Hepatocyte (in vitro differentiated cells): ENCODE data around the gene PACS1. TPM values are rescaled to one million over a fixed set of nuclear protein-coding genes. Genes with fewer than 3 reads are reported as not detected.

Experiments used
- DNase-seq: peaks from one replicate; pipeline ENCODE4 v3.0.0-alpha.2; 2016; ENCODE audit warnings: low spot score
- H2AFZ ChIP-seq: fragments of 200-600 bp; sonication (generic); 2 replicates; pipeline ENCODE4 v1.6.0; 2016; ENCODE audit warnings: antibody characterized with exemption, mild to moderate bottlenecking
- H3K27ac ChIP-seq: fragments of 200-600 bp; sonication (generic); 2 replicates; pipeline ENCODE4 v1.5.1; 2016; ENCODE audit warnings: mild to moderate bottlenecking
- H3K27me3 ChIP-seq: fragments of 200-600 bp; sonication (generic); 2 replicates; pipeline ENCODE4 v1.6.1; 2016
- H3K36me3 ChIP-seq: fragments of 200-600 bp; sonication (generic); replicated peaks from 2 replicates; pipeline ENCODE4 v1.5.1; 2016; ENCODE audit warnings: low read depth; ENCODE audit not compliant: insufficient read depth
- H3K4me1 ChIP-seq: fragments of 200-600 bp; sonication (generic); 2 replicates; pipeline ENCODE4 v1.5.1; 2016; ENCODE audit warnings: mild to moderate bottlenecking, moderate library complexity; ENCODE audit not compliant: insufficient read depth
- H3K4me2 ChIP-seq: fragments of 200-600 bp; sonication (generic); 2 replicates; pipeline ENCODE4 v1.6.0; 2016
- H3K4me3 ChIP-seq: fragments of 200-600 bp; sonication (generic); 2 replicates; pipeline ENCODE4 v1.5.1; 2016; ENCODE audit warnings: mild to moderate bottlenecking
- H3K79me2 ChIP-seq: fragments of 200-600 bp; sonication (generic); 2 replicates; pipeline ENCODE4 v1.6.0; 2017; ENCODE audit warnings: mild to moderate bottlenecking
- H3K9me2 ChIP-seq: fragments of 200-600 bp; sonication (generic); replicated peaks from 2 replicates; pipeline ENCODE4 v1.6.0; 2017; ENCODE audit warnings: mild to moderate bottlenecking; ENCODE audit not compliant: insufficient read depth
- H3K9me3 ChIP-seq: fragments of 200-600 bp; sonication (generic); 2 replicates; pipeline ENCODE4 v1.5.1; 2016; ENCODE audit warnings: low read depth, mild to moderate bottlenecking
- H4K20me1 ChIP-seq: fragments of 200-600 bp; sonication (generic); 2 replicates; pipeline ENCODE4 v1.6.0; 2016; ENCODE audit warnings: mild to moderate bottlenecking; ENCODE audit not compliant: insufficient read depth, poor library complexity, severe bottlenecking
- CTCF ChIP-seq: fragments of 200-600 bp; sonication (generic); IDR thresholded peaks from 2 replicates; pipeline ENCODE4 v1.5.1; 2016; ENCODE audit warnings: antibody characterized with exemption, mild to moderate bottlenecking; ENCODE audit not compliant: poor library complexity
- EZH2 ChIP-seq: fragments of 200-600 bp; sonication (generic); IDR thresholded peaks from 2 replicates; pipeline ENCODE4 v1.6.1; 2016; ENCODE audit warnings: antibody characterized with exemption, mild to moderate bottlenecking, borderline replicate concordance
- EZH2phosphoT487 ChIP-seq: fragments of 200-600 bp; sonication (generic); IDR thresholded peaks from one replicate; pipeline ENCODE4 v1.6.1; 2018; ENCODE audit warnings: antibody characterized with exemption, mild to moderate bottlenecking, low read depth, moderate library complexity; ENCODE audit not compliant: unreplicated experiment, severe bottlenecking
- WGBS: methylation state at CpG from one replicate; pipeline ENCODE4 v1.1.6; 2016; ENCODE audit warnings: low lambda C conversion rate; ENCODE audit errors: missing lambda C conversion rate; 5-methylcytosine and 5-hydroxymethylcytosine counted together
- polyA plus RNA-seq: library from polyadenylated mRNA; unstranded; fragments of >200 nt; fragmentation: Nextera tagmentation; extraction: Ambion mirVana; gene quantifications from 2 replicates; pipeline ENCODE4 v1.2.1, GENCODE V29; 2016
- total RNA-seq: library from RNA; depleted of rRNA; stranded (reverse); fragments of >200 nt; gene quantifications from 2 replicates; pipeline ENCODE4 v1.2.3, GENCODE V29; 2014

Gene PACS1
- 23.5 and 28.2 TPM in 2 replicates for total RNA-seq
- polyA plus RNA-seq: 70.1 and 71.5 TPM in 2 replicates

- H3K4me3 ChIP-seq: peak within 1 kb of the TSS; percentile 95
- no peaks in the 10 kb centered on the region for H3K27me3 ChIP-seq
- no peaks in the 10 kb centered on the region for H3K9me3 ChIP-seq
- H3K9me2 ChIP-seq: no peaks in the 10 kb centered on the region
- H3K4me2 ChIP-seq: peak within 1 kb of the TSS; percentile 88
- H3K36me3 ChIP-seq: peaks cover 3% of the 10 kb centered on the region
- peaks cover 52% of the 10 kb centered on the region for H3K79me2 ChIP-seq
- TF ChIP-seq CTCF (no peak), EZH2phosphoT487 (no peak), EZH2 (no peak)
- peaks cover 11% of the 10 kb centered on the region for H3K4me1 ChIP-seq
- peaks cover 6% of the 10 kb centered on the region for H4K20me1 ChIP-seq
- H2AFZ ChIP-seq: peak within 1 kb of the TSS; percentile 56
- peak within 1 kb of the TSS; percentile 97 for H3K27ac ChIP-seq
- WGBS: 2% methylated on average over 48 of the region's 120 CpGs
- peak; percentile 92 for DNase-seq
These were observed at the start of gene PACS1 for GRCh38 chr11:66069715-66070603. TSS of gene PACS1 (plus strand) at chr11:66070272. CDS start at chr11:66070487, 215 bp downstream.

GRCh38 chr11:66020618-66021357 lies 49.3 kb upstream of the PACS1 start:
- no peak overlapping the region for H2AFZ ChIP-seq
- no peaks in the 10 kb centered on the region for H3K27me3 ChIP-seq
- WGBS: 85% methylated on average over 23 of the region's 25 CpGs

More at GRCh38 chr11:66020618-66021357, 49.3 kb upstream of the PACS1 start:
- H3K4me1 ChIP-seq: no peaks in the 10 kb centered on the region
- DNase-seq: no peak
- no peaks in the 10 kb centered on the region for H3K9me2 ChIP-seq
- H3K9me3 ChIP-seq: no peaks in the 10 kb centered on the region
- no peaks in the 10 kb centered on the region for H4K20me1 ChIP-seq
- H3K4me2 ChIP-seq: no peak overlapping the region
- no peak for TF ChIP-seq EZH2
- no peak for TF ChIP-seq CTCF
- no peak for TF ChIP-seq EZH2phosphoT487
- H3K36me3 ChIP-seq: no peaks in the 10 kb centered on the region
- H3K27ac ChIP-seq: no peak overlapping the region
- no peak overlapping the region for H3K4me3 ChIP-seq
- no peaks in the 10 kb centered on the region for H3K79me2 ChIP-seq
